ENCODE data around the gene CLSTN1.

Gene CLSTN1

GRCh38 chr1:9823943-9824701 lies at the start of gene CLSTN1:
CLSTN1 (minus strand) TSS chr1:9823965; CDS start chr1:9823733, 232 bp downstream.
- DNase-seq, result peak; percentile 98

- DNase-seq, result no peak
Observed at GRCh38 chr1:9873385-9873784, 49.6 kb upstream of the CLSTN1 start.

DNA sequence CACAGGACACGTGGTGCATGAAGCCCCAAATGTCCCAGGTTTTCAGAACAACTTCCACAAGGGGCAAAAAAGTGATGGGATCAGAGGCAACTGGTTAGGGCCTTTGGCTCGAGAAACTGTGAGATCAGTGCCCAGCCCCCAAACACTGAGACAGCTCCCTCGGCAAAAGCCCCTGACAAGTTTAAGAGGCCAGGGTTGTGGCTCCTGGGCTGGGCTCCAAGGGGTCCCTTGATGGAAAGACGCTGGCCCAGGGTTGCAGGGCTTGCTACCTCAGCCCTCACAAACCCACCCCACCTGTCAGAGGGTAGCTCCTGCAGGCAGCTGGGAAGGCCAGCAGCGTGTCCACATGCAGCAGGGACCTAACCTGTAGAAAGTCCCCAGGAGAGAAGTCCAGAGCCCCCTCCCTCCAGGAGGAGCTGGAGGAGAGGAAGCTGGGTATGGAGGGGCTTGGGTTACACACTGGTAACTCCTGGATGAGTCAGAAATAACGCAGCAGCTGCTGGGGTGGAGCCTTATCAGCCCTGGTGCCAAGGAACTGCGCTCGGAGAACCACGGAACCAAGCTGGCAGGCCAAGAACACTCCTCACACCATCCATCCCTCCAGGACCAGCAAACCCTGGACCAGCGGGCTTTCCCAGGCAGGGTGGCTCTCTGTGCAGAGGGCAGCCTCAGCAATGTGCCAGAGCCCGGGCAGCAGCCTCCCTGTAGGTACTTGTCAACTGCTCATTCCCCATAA lies 48.8 kb upstream of the CLSTN1 start:
- no peak for DNase-seq

DNA sequence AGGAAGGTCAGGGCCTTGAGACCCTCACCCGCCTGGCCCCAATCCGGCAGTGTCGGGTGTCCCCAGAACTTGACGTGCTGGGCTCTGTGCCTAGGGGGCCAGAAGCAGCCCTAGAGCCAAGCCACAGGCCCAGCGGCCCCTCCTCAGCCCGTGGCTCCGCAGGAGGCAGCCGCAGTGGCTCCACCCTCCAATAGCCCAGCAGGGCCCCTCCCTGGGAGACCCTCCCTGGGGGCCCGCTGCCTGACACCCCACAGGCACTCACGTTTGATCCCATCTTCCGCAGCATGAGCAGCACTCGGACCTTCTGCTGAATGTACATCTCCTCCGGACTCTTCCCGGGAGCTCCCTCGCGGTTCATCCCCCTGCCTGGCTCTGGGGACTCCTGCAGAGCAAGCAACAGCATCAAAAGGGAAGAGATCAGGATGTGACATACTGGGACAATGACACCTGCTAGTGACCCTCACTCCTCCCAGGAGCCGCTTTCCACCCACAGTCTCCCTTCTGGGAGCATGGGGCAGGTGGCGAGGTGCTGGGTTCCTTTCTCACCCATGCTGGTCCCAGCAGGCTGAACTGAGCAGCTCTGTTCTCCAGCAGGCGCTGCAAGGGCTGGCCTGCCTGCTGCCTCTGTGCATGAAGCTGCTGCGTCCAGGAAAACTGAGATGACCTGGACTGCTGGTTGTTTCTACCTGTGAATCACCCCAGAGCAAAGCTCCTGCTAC lies 48.1 kb upstream of the CLSTN1 start:
- DNase-seq, result no peak

DNA sequence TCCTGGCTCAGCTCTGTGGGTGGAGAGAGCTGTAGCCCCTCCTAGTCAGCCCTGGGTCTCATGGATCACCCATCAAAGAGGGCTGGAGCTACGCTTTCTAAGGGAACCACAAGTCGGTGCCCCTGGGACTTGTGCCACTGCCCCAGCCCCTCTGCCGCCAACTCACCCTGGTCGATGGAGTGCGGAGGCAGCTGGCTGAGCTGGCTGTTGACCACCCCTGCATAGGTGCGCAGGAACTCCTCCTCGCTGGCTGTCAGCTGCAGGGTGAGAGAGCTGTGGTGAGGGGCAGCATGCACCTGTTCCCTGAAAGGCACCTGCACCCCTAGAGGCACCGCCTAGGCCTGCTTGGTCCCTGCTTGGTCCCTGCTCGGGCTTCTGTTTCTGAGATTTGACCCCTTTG lies 47.3 kb upstream of the CLSTN1 start:
- DNase-seq, result no peak

DNA sequence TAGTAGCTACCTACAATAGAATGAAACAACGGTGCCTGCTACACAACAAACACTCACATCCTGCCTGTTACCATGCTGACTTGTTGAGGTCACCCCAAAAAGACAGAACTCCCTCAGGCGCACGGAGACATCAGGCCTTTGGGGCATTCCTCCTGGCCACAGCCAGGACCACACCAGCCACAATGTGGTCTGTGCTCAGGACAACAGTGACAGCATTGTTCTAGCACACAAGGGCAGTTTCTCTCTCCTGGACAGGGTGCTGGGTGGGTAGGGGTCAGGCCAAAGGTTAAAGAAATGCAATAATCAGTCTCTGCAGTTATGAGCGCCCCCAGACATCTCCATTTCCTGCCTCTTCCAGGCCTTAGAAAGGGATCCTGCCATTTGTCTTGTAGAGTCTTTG lies 46.8 kb upstream of the CLSTN1 start:
- no peak for DNase-seq

DNA sequence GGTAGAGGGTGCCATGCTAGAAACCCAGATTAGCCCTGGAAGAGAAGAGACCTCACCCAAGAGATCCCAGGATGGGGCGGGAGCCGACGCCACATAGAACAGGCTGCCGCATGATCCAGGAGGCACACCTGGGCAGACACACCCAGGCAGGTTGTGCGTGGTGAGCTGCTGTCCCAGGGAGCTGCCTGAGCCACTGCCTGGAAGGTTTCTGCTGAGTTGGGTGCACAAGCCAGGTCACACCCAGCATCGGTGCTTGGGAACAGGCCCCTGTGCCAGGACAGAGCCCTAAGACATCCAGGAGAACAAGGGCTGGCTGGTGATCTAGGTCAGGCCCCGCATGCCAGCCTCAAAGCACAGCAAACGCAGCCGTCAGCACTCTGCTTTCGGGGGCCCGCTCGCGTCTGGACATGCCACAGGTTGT lies 46.1 kb upstream of the CLSTN1 start:
- DNase-seq, result no peak

GRCh38 chr1:9868244-9868590 lies 44.5 kb upstream of the CLSTN1 start:
- no peak for DNase-seq

DNA sequence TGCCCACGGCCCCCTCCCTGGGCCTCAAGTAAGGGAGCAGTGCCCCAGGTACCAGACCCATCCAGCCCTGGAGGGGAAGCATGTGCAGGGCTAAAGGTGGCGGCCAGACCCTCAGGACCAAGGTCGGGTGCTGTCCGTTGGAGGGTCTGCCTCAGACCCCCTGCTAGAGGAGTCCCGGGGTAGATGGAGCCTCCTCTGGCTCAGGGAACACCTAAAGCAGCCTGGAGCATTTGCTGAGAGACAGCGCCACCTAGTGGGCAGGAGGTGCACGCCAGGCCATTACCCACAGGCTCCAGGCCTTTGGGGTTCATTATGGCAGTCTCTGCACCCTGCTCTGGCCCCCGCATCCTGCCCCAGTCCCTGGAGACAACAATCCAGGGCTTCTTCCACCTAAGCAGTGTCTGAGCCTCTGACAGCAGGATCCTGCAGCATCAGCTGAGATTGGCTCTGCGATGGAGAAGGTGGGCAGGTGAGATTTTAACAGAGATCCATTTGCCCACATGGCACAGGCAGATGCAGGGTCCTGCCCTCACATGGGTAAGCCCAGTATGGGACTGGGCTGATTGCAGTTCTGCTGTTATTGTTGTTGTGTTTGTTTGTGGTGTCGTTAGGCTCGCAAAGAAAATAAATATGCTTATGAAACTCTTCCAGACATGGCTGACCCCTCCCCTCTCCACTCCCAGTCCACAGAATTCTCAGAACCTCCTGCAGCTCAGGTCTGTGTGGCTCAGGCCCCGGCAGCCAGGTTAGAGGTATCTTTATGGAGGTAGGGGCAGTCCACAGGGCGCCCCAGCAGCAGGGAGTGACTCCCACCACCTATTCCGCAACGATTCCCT lies 43.9 kb upstream of the CLSTN1 start:
- peak; percentile 99 for DNase-seq

DNA sequence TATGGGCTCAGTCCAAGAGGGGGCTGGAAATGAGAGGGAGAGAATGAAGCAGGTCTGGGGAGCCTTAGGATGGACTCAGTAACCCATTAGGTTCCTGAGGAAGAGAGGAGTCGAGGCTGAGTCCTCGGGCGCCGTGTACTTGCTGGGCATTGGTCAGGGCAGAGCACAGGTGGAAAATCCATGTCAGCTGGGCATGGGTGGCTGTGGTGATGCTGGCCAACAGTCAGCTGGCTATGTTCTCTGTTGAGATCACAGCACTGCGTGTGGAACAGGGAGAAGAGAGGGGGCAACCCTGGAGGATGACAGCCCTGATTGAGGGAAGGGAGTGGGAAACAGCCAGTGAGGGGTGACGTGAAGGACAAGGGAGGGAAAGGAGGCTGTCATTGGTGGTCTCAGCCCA lies 43.1 kb upstream of the CLSTN1 start:
- DNase-seq, result no peak

GRCh38 chr1:9865724-9866123 lies 42.0 kb upstream of the CLSTN1 start:
- no peak for DNase-seq

DNA sequence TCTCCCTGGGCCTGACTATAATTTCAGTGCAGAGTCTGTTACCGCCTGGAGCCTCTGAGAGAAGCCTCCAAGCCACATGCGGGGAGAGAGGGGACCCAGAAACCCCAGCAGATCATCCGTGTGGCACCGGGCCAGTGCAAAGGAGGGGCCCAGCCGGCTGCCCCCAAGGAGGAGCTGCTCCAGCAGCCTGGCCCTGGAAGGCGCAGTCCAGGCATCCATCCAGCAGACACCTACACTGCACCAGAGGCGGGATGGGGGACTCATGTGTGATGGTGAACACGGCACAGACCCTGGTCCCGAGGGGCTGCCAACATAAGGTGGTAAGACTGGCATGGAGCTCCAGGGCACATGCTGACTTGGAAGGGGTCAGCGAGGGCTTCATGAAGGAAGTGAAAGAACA lies 39.6 kb upstream of the CLSTN1 start:
- DNase-seq, result no peak

DNA sequence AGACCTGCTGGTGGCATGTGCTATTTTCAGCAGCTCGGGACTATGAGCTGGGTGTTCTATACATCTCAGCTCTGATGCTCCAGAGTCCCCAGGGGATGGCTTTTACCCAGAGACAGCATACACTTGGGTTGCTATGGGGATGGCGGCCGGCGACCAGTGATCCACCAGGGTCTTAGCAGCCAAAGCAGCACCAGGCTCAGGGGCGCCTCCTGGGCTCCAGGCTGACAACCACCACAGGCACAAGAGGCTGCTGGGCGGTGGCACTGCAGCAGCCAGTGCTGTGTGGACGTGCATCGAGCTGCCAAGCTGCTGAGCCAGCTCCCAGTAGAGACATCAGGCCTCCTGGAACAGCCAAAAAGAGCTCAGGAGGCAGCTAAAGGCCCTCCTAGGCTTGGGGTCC lies 37.6 kb upstream of the CLSTN1 start:
- no peak for DNase-seq

- DNase-seq, result no peak
Observed at GRCh38 chr1:9860887-9861286, 37.1 kb upstream of the CLSTN1 start.

- no peak for DNase-seq
Observed at GRCh38 chr1:9859281-9860014, 35.7 kb upstream of the CLSTN1 start.

- DNase-seq, result no peak
Observed at GRCh38 chr1:9858293-9859035, 34.7 kb upstream of the CLSTN1 start.

DNA sequence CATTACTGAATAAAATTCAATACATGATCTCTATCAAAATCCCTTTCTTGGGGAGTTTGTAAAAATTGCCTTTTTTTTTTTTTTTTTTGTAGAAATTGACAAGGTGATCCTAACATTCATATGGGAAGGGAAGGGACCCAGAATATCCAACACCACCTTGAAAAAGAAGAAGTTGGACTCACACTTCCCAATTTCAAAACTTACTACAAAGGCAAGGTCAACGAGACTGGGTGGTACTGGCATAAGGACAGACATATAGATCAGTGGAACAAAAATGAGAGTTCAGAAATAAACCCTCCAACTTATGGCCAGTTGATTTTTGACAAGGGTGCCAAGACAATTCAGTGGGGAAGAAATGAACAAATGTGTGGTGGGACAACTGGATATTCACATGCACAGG lies 31.4 kb upstream of the CLSTN1 start:
- DNase-seq, result no peak

DNA sequence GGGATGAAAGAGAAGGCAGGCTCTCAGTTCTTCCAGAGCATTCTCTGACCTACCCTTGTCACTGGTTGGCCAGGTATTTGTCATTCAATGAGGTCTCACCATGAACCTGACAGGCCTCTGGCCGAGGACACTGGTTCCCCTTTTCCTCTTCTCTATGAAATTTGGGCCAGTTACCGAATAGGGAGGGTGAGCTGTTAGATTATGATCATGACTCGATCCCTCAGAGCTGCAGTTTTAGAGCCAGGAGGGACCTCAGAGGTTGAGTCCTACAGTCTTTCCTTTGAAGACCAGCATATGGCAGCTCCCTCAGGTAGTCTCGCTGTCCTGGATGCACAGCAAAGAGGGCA lies 29.5 kb upstream of the CLSTN1 start:
- no peak for DNase-seq

- peak; percentile 77 for DNase-seq
Observed at GRCh38 chr1:9852410-9853248, 28.9 kb upstream of the CLSTN1 start.

DNA sequence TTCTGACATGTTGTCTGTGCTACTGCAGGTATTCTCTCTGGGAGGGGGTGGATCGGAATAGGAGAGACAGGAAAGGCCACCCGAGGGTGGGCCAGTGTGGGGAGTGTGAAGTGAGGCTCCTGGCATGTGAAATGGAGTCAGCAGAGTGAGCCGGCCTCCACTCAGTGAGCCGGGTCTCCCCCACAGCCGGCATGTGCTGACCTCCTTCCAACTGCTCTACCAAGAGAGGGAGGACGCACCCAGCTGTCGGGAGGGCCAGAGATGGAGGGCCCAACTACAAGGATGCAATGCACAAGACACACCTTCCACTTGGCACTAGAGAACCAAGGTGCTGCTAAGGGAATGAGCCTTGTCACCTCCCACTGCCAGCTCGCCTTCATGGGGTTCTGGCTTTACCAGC lies 28.2 kb upstream of the CLSTN1 start:
- DNase-seq, result no peak
